Prostate gland (tissue), 2 donors: ENCODE data around the gene RABEP2. TPM values are rescaled to one million over a fixed set of nuclear protein-coding genes. Genes with fewer than 3 reads are reported as not detected.

Source experiments
- DNase-seq: peaks from one replicate; pipeline ENCODE4 v3.0.0-alpha.2; 2019; ENCODE audit warnings: low spot score
- H3K27ac ChIP-seq, 2 donors: fragments of 200-600 bp; sonication (generic); 2 replicates each; pipeline ENCODE4 v1.5.1; 2017 to 2019
- H3K27me3 ChIP-seq: fragments of 200-600 bp; sonication (generic); replicated peaks from 2 replicates; pipeline ENCODE4 v1.5.1; 2019; ENCODE audit not compliant: insufficient read depth
- H3K36me3 ChIP-seq, 2 donors: fragments of 200-600 bp; sonication (generic); 1 replicate in 1 of 2; 2 replicates in 1 of 2; pipeline versions ENCODE4 v1.5.1 to v1.8.1; 2017 to 2019
- H3K4me1 ChIP-seq: fragments of 200-600 bp; sonication (generic); replicated peaks from 2 replicates; pipeline ENCODE4 v1.5.1; 2019
- H3K4me3 ChIP-seq, 2 donors: fragments of 200-600 bp; sonication (generic); 2 replicates each; pipeline ENCODE4 v1.5.1; 2017 to 2019
- H3K9me3 ChIP-seq: fragments of 200-600 bp; sonication (generic); 2 replicates; pipeline ENCODE4 v1.5.1; 2017
- CTCF ChIP-seq, 4 experiments: fragments of 200-600 bp in 2 of 4; fragments of 450-650 bp in 2 of 4; sonication (generic) in 2 of 4; IDR thresholded peaks; 1 replicate in 3 of 4; 2 replicates in 1 of 4; pipeline ENCODE4 v1.5.1; 2016 to 2019; ENCODE audit warnings: antibody characterized with exemption in 4 of 4, mild to moderate bottlenecking in 2 of 4, moderate library complexity in 2 of 4
- POLR2A ChIP-seq: fragments of 450-650 bp; IDR thresholded peaks from one replicate; pipeline ENCODE4 v1.6.1; 2016; ENCODE audit warnings: antibody characterized with exemption, mild to moderate bottlenecking
- POLR2AphosphoS5 ChIP-seq: sonication (generic); formaldehyde crosslinking; IDR thresholded peaks from one replicate; pipeline ENCODE4 v1.6.1; 2017; ENCODE audit warnings: antibody characterized with exemption
- WGBS: methylation state at CpG from one replicate; pipeline ENCODE4 v1.1.5; 2018; 5-methylcytosine and 5-hydroxymethylcytosine counted together
- intact Hi-C: fragments of 100-400 bp; cut with DNase I; formaldehyde crosslinking; loops from one replicate; pipeline ENCODE4 v1.14.2; 2022
- total RNA-seq, 2 donors: library from RNA; depleted of rRNA; stranded (reverse); fragments of >200 nt; gene quantifications; one replicate each; pipeline ENCODE4 v1.1.0, GENCODE V29; 2016

The RABEP2 gene
- total RNA-seq, 2 donors from 2014 or later = 128 to 139 TPM

GRCh38 chr16:28879841-28880588 lies 45.0 kb downstream of the RABEP2 start:
- Histone ChIP-seq H3K9me3 (no peaks in the 10 kb centered on the region), H3K4me1 (peaks cover 5% of the 10 kb centered on the region), H3K27ac (no peak overlapping the region), H3K36me3 (no peaks in the 10 kb centered on the region), H3K27me3 (no peaks in the 10 kb centered on the region), H3K4me3 (peak overlapping the region; percentile 32 to 50)
- intact Hi-C loops = loop anchor here (5.0 kb wide), 1 partner anchor 42 kb away; no protein-coding TSS in a partner anchor
- TF ChIP-seq POLR2A = no peak
- peak; percentile 14 for TF ChIP-seq POLR2AphosphoS5
- peak in 2 of 4 experiments; percentile 43 to 55 for TF ChIP-seq CTCF (IDR thresholded peaks at IDR 0.05)
- 2% methylated on average over 41 of the region's 66 CpGs for WGBS
- peak; percentile 79 for DNase-seq

GRCh38 chr16:28879261-28879840 lies 45.7 kb downstream of the RABEP2 start:
- no peaks in the 10 kb centered on the region for H3K36me3 ChIP-seq
- H3K4me1 ChIP-seq = peaks cover 5% of the 10 kb centered on the region
- H3K27ac ChIP-seq = no peak overlapping the region
- no peak for DNase-seq
- intact Hi-C loops = no loop called here
- H3K4me3 ChIP-seq = peak overlapping the region; percentile 32 to 50
- no peaks in the 10 kb centered on the region for H3K9me3 ChIP-seq
- under 1% methylated on average over 24 of the region's 27 CpGs for WGBS
- H3K27me3 ChIP-seq = no peaks in the 10 kb centered on the region
- TF ChIP-seq POLR2AphosphoS5 (no peak), POLR2A (no peak), CTCF (IDR thresholded peaks at IDR 0.05) (no peak)

- H3K27me3 ChIP-seq = no peaks in the 10 kb centered on the region
- no peak for DNase-seq
- peak within 1 kb of the TSS; percentile 32 to 50 for H3K4me3 ChIP-seq
- 68% methylated on average over 25 of the region's 25 CpGs for WGBS
- no peaks in the 10 kb centered on the region for H3K36me3 ChIP-seq
- no peaks in the 10 kb centered on the region for H3K9me3 ChIP-seq
- H3K27ac ChIP-seq = no peak within 1 kb of the TSS
- intact Hi-C loops = no loop called here
- H3K4me1 ChIP-seq = peaks cover 5% of the 10 kb centered on the region
- TF ChIP-seq POLR2A (no peak), CTCF (IDR thresholded peaks at IDR 0.05) (no peak), POLR2AphosphoS5 (no peak)
These were observed 46.7 kb downstream of the RABEP2 start, which contains the start of gene ATP2A1 for GRCh38 chr16:28878083-28878926. TSS of gene ATP2A1 (plus strand) at chr16:28878488. CDS start at chr16:28878672, 184 bp downstream.

GRCh38 chr16:28877655-28878000 lies 47.4 kb downstream of the RABEP2 start:
- WGBS = 48% methylated on average over 2 of the region's 2 CpGs
- Histone ChIP-seq H3K36me3 (no peaks in the 10 kb centered on the region), H3K4me1 (peaks cover 5% of the 10 kb centered on the region), H3K4me3 (no peak overlapping the region), H3K27ac (no peak overlapping the region), H3K27me3 (no peaks in the 10 kb centered on the region), H3K9me3 (no peaks in the 10 kb centered on the region)
- TF ChIP-seq CTCF (IDR thresholded peaks at IDR 0.05) (no peak), POLR2A (no peak), POLR2AphosphoS5 (no peak)
- intact Hi-C loops = no loop called here
- no peak for DNase-seq
